K562 (cell line): ENCODE data around the gene ID2. TPM values are rescaled to one million over a fixed set of nuclear protein-coding genes. Genes with fewer than 3 reads are reported as not detected.

Experiments used
- ATAC-seq: fragments of 200-7000 bp; cut with Tn5 transposase; 3 replicates; pipeline ENCODE4 v1.9.1; 2020; ENCODE audit warnings: moderate library complexity
- BruUV-seq: library from RNA; stranded (reverse); fragments of 400-500 nt; replicated peaks from 2 replicates; lab custom pipeline; 2021; lab: Mats Ljungman, UMichigan
- CTCF ChIA-PET: fragments of 300-600 bp; formaldehyde crosslinking; extraction: SDS; loops from one replicate; lab custom pipeline; 2021; ENCODE audit warnings: low intra/inter-chr PET ratio; lab: Yijun Ruan, JAX
- POLR2A ChIA-PET: fragments of 300-600, 350-650 bp; sonication (Branson Sonifier 250); formaldehyde crosslinking; extraction: SDS; loops from one replicate; lab custom pipeline; 2021; ENCODE audit warnings: antibody characterized with exemption, inconsistent platforms; lab: Yijun Ruan, JAX
- DNase-seq, 4 experiments: peaks; one replicate each; pipeline versions ENCODE4 v3.0.0 to v3.0.0-alpha.2; 2011 to 2018; ENCODE audit warnings: low spot score in 3 of 4, mixed read lengths in 3 of 4; ENCODE audit errors: extremely low read depth in 1 of 4
- FAIRE-seq: peaks from 2 replicates; lab custom pipeline; 2011; peaks lifted over from hg19 to GRCh38; lab: Jason Lieb, UNC
- H2AFZ ChIP-seq: 2 replicates; pipeline ENCODE4 v1.6.0; 2011; ENCODE audit warnings: low read depth, low read length, control low read depth, inconsistent platforms
- H3K27ac ChIP-seq: fragments of 200-600 bp; 3 replicates; pipeline ENCODE4 v1.8.0; 2011; ENCODE audit warnings: low read depth, mild to moderate bottlenecking, control low read depth, inconsistent platforms, low read length, moderate library complexity, mixed read lengths; ENCODE audit errors: extremely low read depth
- H3K27me3 ChIP-seq, 2 experiments: fragments of 300-600 bp in 1 of 2; 2 replicates in 1 of 2; 3 replicates in 1 of 2; pipeline versions ENCODE4 v1.6.0 to v1.8.0; 2011; ENCODE audit warnings: inconsistent platforms in 2 of 2, low read length in 2 of 2, mild to moderate bottlenecking in 1 of 2, mixed read lengths in 1 of 2, moderate library complexity in 1 of 2; ENCODE audit not compliant: control insufficient read depth in 2 of 2, insufficient read depth in 2 of 2
- H3K36me3 ChIP-seq: fragments of 300-600 bp; 3 replicates; pipeline ENCODE4 v1.8.0; 2011; ENCODE audit warnings: mild to moderate bottlenecking, low read length, inconsistent platforms; ENCODE audit not compliant: control insufficient read depth, insufficient read depth
- H3K4me1 ChIP-seq, 2 experiments: fragments of 200-600 bp in 1 of 2; replicated peaks in 1 of 2; 2 replicates in 1 of 2; 3 replicates in 1 of 2; pipeline versions ENCODE4 v1.5.1 to v1.8.0; 2011; ENCODE audit warnings: inconsistent platforms in 2 of 2, low read length in 2 of 2, mild to moderate bottlenecking in 1 of 2, mixed read lengths in 1 of 2, moderate library complexity in 1 of 2; ENCODE audit not compliant: control insufficient read depth in 2 of 2, insufficient read depth in 2 of 2
- H3K4me2 ChIP-seq: 2 replicates; pipeline ENCODE4 v1.6.1; 2011; ENCODE audit warnings: low read length, control low read depth, inconsistent platforms, mixed read lengths; ENCODE audit not compliant: insufficient read depth
- H3K4me3 ChIP-seq: fragments of 200-600 bp; sonication (generic), shearing (Covaris generic); 2 replicates; pipeline ENCODE4 v1.5.1; 2016; ENCODE audit warnings: control low read depth, inconsistent platforms
- H3K79me2 ChIP-seq: fragments of 200-600 bp; 3 replicates; pipeline ENCODE4 v1.8.0; 2011; ENCODE audit warnings: low read length, inconsistent platforms; ENCODE audit not compliant: control insufficient read depth, insufficient read depth
- H3K9ac ChIP-seq, 2 experiments: 2 replicates each; pipeline versions ENCODE4 v1.6.0 to v1.6.1; 2011; ENCODE audit warnings: low read depth in 2 of 2, low read length in 2 of 2, control low read depth in 1 of 2, inconsistent platforms in 1 of 2, mild to moderate bottlenecking in 1 of 2, mixed read lengths in 1 of 2; ENCODE audit not compliant: insufficient read depth in 1 of 2
- H3K9me1 ChIP-seq: one replicate; pipeline ENCODE4 v1.6.0; 2011; ENCODE audit warnings: inconsistent platforms, mild to moderate bottlenecking, low read length, moderate library complexity; ENCODE audit not compliant: control insufficient read depth, insufficient read depth
- H3K9me3 ChIP-seq: replicated peaks from 2 replicates; pipeline ENCODE4 v1.5.1; 2011; ENCODE audit warnings: low read depth, low read length, inconsistent platforms; ENCODE audit not compliant: control insufficient read depth, insufficient read depth
- H4K20me1 ChIP-seq: replicated peaks from 2 replicates; pipeline ENCODE4 v1.6.1; 2011; ENCODE audit warnings: low read length, inconsistent platforms, mixed read lengths; ENCODE audit not compliant: control insufficient read depth, insufficient read depth
- CBX1 ChIP-seq: sonication (generic); IDR thresholded peaks from 2 replicates; pipeline ENCODE4 v1.6.1; 2016; ENCODE audit warnings: antibody characterized with exemption, low read depth, mild to moderate bottlenecking
- CHAMP1 ChIP-seq: fragments of 450-650 bp; IDR thresholded peaks from 2 replicates; pipeline ENCODE4 v1.6.1; 2016; ENCODE audit warnings: mild to moderate bottlenecking
- MCM3 ChIP-seq: fragments of 450-650 bp; IDR thresholded peaks from 2 replicates; pipeline ENCODE4 v1.6.1; 2016
- NCOA1 ChIP-seq: fragments of 450-650 bp; IDR thresholded peaks from 2 replicates; pipeline ENCODE4 v1.6.1; 2016; ENCODE audit warnings: low read depth
- TAF7 ChIP-seq: fragments of 450-650 bp; IDR thresholded peaks from 2 replicates; pipeline ENCODE4 v1.6.1; 2016; ENCODE audit warnings: missing genetic modification characterization, missing compliant biosample characterization
- THRAP3 ChIP-seq: fragments of 450-650 bp; IDR thresholded peaks from 2 replicates; pipeline ENCODE4 v1.6.1; 2016; ENCODE audit warnings: mild to moderate bottlenecking, inconsistent platforms, borderline replicate concordance
- WGBS: fragments of 100-300 bp; shearing (Covaris generic); methylation state at CpG from one replicate; pipeline ENCODE4 v1.1.6; 2016; ENCODE audit warnings: low coverage, mixed read lengths; ENCODE audit not compliant: insufficient coverage; ENCODE audit errors: missing lambda C conversion rate; 5-methylcytosine and 5-hydroxymethylcytosine counted together
- in situ Hi-C: fragments of 300-500 bp; cut with MboI; formaldehyde crosslinking; loops from 4 replicates; pipeline ENCODE4 v1.15.0; 2018; ENCODE audit warnings: inconsistent platforms, mixed read lengths
- intact Hi-C: fragments of 100-400 bp; cut with micrococcal nuclease; formaldehyde crosslinking; loops from 2 replicates; pipeline ENCODE4 v1.14.2; 2022
- polyA plus RNA-seq, 8 experiments: library from polyadenylated mRNA; depleted of rRNA in 4 of 8; stranded (reverse) in 5 of 8; unstranded in 3 of 8; fragments of >200 nt; fragmentation: Nextera tagmentation in 2 of 8; fragmentation: Illumina TruSeq in 1 of 8; extraction: Ambion mirVana in 2 of 8; extraction: Trizol in 1 of 8; gene quantifications; 2 replicates each; pipeline versions ENCODE4 v1.2.1 to v1.2.3, GENCODE V29; 2011 to 2014; ENCODE audit warnings: inconsistent platforms in 1 of 8, missing spikeins in 1 of 8
- total RNA-seq, 7 experiments: library from RNA; depleted of rRNA in 6 of 7; stranded (reverse); fragments of >200 nt in 6 of 7; fragmentation: Illumina TruSeq in 2 of 7; extraction: Trizol in 2 of 7; gene quantifications; 2 replicates each; pipeline versions ENCODE4 v1.2.1 to v1.2.3, GENCODE V29; 2011 to 2021; ENCODE audit warnings: low replicate concordance in 1 of 7
- TF ChIP-seq, protein P1 (sequence below), 2 experiments: fragments of 200-800 bp in 1 of 2; sonication (Bioruptor generic) in 1 of 2; sonication (generic) in 1 of 2; formaldehyde crosslinking in 1 of 2; IDR thresholded peaks in 1 of 2; conservative IDR thresholded peaks in 1 of 2; 2 replicates each; pipeline versions ENCODE4 v1.5.0 to v1.6.1; 2016 to 2020; ENCODE audit warnings: missing compliant biosample characterization in 1 of 2, missing genetic modification characterization in 1 of 2, missing genetic modification reagents in 1 of 2

Gene ID2
- total and polyA plus RNA-seq, 9 of the 15 experiments (the other 6 are each of a cell fraction or from before 2014, with no cell fraction given), result 8.0 to 35.7 (median 16.6) TPM

GRCh38 chr2:8709611-8710010 is 27.8 kb downstream of the ID2 start (continued):
- TF ChIP-seq, protein P1, sequence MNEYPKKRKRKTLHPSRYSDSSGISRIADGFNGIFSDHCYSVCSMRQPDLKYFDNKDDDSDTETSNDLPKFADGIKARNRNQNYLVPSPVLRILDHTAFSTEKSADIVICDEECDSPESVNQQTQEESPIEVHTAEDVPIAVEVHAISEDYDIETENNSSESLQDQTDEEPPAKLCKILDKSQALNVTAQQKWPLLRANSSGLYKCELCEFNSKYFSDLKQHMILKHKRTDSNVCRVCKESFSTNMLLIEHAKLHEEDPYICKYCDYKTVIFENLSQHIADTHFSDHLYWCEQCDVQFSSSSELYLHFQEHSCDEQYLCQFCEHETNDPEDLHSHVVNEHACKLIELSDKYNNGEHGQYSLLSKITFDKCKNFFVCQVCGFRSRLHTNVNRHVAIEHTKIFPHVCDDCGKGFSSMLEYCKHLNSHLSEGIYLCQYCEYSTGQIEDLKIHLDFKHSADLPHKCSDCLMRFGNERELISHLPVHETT (CRISPR knock-in tag; conservative IDR thresholded peaks at IDR 0.05 in 1 of 2, IDR thresholded peaks at IDR 0.05 in 1 of 2), result no peak
- TF ChIP-seq CHAMP1 (no peak), TAF7 (tag) (no peak), MCM3 (no peak)

DNA sequence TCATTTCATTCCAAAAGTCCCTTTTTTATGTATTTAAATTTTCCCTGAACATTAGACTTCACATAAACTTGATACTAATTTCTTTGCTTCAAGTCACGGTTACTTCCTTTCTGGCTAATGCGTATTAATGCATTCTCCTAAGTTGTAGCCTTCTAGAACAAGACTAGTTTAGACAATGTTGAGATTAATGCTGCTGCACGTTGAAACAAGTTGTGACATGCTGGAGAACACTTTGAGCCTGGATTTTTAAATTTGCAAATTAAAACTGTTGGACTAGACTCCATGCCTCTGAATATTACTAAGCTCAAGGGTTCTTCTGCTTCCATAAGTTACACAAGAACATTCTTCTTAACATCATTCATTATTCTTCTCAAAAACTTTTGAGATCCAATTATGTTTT is 29.1 kb downstream of the ID2 start:
- CTCF ChIA-PET, result no interaction called here
- no peaks in the 10 kb centered on the region for H3K9me1 ChIP-seq
- H2AFZ ChIP-seq, result peak overlapping the region; percentile 86
- DNase-seq, result no peak
- in situ Hi-C loops, result no loop called here
- BruUV-seq, result no TSS peak
- no peak for ATAC-seq
- FAIRE-seq, result peak; percentile 79
- intact Hi-C loops, result no loop called here
- TF ChIP-seq CBX1, result no peak
- no peak for TF ChIP-seq THRAP3
- TF ChIP-seq NCOA1, result no peak
- H3K4me1 ChIP-seq, result peaks cover 5 to 10% of the 10 kb centered on the region in 2 experiments; a peak in 3 of 5 replicates
- no peak overlapping the region for H3K27ac ChIP-seq
- 60% methylated on average over 3 of the region's 3 CpGs for WGBS
- POLR2A ChIA-PET, result interaction anchor here (0.8 kb wide), 1 partner anchor 1328 kb away, joined by 3 read pairs; no protein-coding TSS in a partner anchor
- H4K20me1 ChIP-seq, result no peaks in the 10 kb centered on the region
- H3K4me2 ChIP-seq, result no peak overlapping the region
- H3K9me3 ChIP-seq, result no peaks in the 10 kb centered on the region; the same call in 1 of the 2 replicates
- H3K79me2 ChIP-seq, result no peaks in the 10 kb centered on the region
- H3K27me3 ChIP-seq, result no peaks in the 10 kb centered on the region
- no peaks in the 10 kb centered on the region for H3K36me3 ChIP-seq
- H3K9ac ChIP-seq, result no peak overlapping the region
- H3K4me3 ChIP-seq, result no peak overlapping the region
